ENCODE measurements around the gene CCDC188. TPM values are rescaled to one million over a fixed set of nuclear protein-coding genes. Genes with fewer than 3 reads are reported as not detected.
A peak's percentile ranks its signal among the peaks of the same experiment; 100 is the strongest.

The CCDC188 gene
- total and polyA plus RNA-seq, 2 of the 13 experiments (the other 11 are each of a cell fraction or from before 2014, with no cell fraction given): not detected

DNA sequence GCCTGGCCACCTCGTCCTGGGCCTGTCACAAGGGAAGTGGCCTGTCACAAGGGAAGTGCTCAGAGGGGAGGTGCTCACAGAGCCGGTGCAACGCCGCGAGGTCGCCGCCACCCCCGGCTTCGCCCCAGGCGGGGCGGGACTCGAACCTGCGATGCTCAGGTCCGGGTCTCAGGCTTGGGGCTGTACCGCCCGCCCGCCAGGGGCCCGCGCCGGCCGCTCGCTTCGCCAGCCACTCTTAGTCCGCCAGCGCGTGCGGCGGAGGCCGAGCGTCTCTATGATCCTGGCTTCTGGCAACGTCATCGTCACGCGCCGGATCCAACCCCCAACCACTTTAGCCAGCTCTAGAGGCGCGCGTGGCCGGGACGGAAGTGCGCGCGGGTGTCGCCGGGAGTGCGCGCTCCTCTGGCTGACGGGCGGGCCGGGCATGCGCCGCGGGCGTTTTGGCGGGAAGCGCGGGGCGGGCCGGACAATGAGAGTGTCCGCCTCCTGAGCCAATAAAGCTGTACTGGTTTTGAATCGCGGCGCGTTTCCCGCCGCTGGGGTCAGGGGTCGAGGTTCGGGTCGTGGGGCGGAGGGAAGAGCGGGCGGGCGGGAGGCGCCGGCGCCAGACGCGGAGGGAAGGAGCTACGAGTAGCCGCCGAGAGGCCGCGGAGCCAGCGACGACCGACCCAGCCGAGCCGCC, 33.8 kb downstream of the CCDC188 start, which contains the start of gene TRMT2A (continued):
- no peak for TF ChIP-seq ZNF790 (CRISPR knock-in tag; IDR thresholded peaks at IDR 0.05; ENCODE audit: borderline replicate concordance)
- TF ChIP-seq HDAC6 (IDR thresholded peaks at IDR 0.05; ENCODE audit: low read depth, low read length): no peak
- TF ChIP-seq ZSCAN9 (CRISPR knock-in tag; IDR thresholded peaks at IDR 0.05; ENCODE audit: borderline replicate concordance): peak; percentile 35; the same call in 1 of the 2 replicates
- no peak for TF ChIP-seq ZFAT (CRISPR knock-in tag; conservative IDR thresholded peaks at IDR 0.05)
- TF ChIP-seq, protein P1, sequence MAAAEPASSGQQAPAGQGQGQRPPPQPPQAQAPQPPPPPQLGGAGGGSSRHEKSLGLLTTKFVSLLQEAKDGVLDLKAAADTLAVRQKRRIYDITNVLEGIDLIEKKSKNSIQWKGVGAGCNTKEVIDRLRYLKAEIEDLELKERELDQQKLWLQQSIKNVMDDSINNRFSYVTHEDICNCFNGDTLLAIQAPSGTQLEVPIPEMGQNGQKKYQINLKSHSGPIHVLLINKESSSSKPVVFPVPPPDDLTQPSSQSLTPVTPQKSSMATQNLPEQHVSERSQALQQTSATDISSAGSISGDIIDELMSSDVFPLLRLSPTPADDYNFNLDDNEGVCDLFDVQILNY (CRISPR knock-in tag; conservative IDR thresholded peaks at IDR 0.05): peak; percentile 100
- TF ChIP-seq PHF20 (CRISPR knock-in tag; IDR thresholded peaks at IDR 0.05): peak; percentile 96
- TF ChIP-seq MNT (IDR thresholded peaks at IDR 0.05): peak; percentile 85
- no peak for TF ChIP-seq TOE1 (CRISPR knock-in tag; IDR thresholded peaks at IDR 0.05)
- no peak; the same call in 1 of the 2 replicates for TF ChIP-seq KDM1A (CRISPR knock-in tag; IDR thresholded peaks at IDR 0.05)
- TF ChIP-seq ZNF710 (CRISPR knock-in tag; IDR thresholded peaks at IDR 0.05; ENCODE audit: borderline replicate concordance): peak; percentile 58; the same call in 1 of the 2 replicates
- TF ChIP-seq JUN (CRISPR knock-in tag; IDR thresholded peaks at IDR 0.05): no peak
- TF ChIP-seq ONECUT2 (CRISPR knock-in tag; IDR thresholded peaks at IDR 0.05): no peak
- no peak; the same call in 1 of the 2 replicates for TF ChIP-seq SMAD3 (CRISPR knock-in tag; IDR thresholded peaks at IDR 0.05)
- TF ChIP-seq, protein P2, sequence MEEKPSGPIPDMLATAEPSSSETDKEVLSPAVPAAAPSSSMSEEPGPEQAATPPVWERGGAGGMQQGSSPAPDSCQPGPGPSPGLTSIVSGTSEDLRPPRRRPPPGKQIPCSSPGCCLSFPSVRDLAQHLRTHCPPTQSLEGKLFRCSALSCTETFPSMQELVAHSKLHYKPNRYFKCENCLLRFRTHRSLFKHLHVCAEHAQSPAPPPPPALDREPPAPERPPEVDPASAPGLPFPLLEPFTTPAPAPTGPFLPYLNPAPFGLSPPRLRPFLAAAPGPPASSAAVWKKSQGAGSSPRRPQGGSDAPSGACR (CRISPR knock-in tag; IDR thresholded peaks at IDR 0.05): no peak
- 0 out of 2 replicates have a peak, but pooled peaks have one; percentile 22 for TF ChIP-seq ZNF543 (CRISPR knock-in tag; IDR thresholded peaks at IDR 0.05)
- no peak for TF ChIP-seq SNAI1 (CRISPR knock-in tag; IDR thresholded peaks at IDR 0.05; ENCODE audit: borderline replicate concordance)
- no peak; the same call in 1 of the 2 replicates for TF ChIP-seq DDIT3 (CRISPR knock-in tag; IDR thresholded peaks at IDR 0.05)
- TF ChIP-seq ZNF264 (CRISPR knock-in tag; IDR thresholded peaks at IDR 0.05): no peak
- no peak for TF ChIP-seq CSRNP2 (CRISPR knock-in tag; conservative IDR thresholded peaks at IDR 0.05; ENCODE audit: low read depth)
